ENCODE results near the gene GPM6B.

- TF ChIP-seq CTCF (conservative IDR thresholded peaks at IDR 0.05; ENCODE audit: low read depth, low read length) (no peak), EZH2phosphoT487 (IDR thresholded peaks at IDR 0.05; ENCODE audit: borderline replicate concordance, low read length) (no peak), EZH2 (IDR thresholded peaks at IDR 0.05; ENCODE audit: low read length, unreplicated experiment) (no peak)
Measured at GRCh38 chrX:13790206-13791131, 26.4 kb downstream of the GPM6B start.
